Measurements from ENCODE around the gene NWD2.

DNA sequence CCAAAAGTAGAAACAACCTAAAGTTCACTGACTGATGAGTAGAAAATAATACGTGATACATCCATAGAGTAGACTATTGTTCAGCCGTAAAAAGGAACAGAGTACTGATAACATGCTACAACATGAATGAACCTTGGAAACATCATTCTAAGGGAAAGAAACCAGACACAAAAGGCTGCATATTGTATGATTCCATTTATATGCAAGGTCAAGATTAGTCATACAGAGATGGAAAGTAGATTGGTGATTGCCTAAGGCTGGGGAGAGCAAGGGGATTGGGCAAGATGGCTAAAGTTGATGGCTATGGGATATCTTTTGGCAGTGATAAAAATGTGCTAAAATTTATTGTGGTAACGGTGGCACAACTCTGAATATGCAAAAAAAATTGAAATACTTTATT lies 232.6 kb downstream of the NWD2 start:
- TF ChIP-seq, protein P1, sequence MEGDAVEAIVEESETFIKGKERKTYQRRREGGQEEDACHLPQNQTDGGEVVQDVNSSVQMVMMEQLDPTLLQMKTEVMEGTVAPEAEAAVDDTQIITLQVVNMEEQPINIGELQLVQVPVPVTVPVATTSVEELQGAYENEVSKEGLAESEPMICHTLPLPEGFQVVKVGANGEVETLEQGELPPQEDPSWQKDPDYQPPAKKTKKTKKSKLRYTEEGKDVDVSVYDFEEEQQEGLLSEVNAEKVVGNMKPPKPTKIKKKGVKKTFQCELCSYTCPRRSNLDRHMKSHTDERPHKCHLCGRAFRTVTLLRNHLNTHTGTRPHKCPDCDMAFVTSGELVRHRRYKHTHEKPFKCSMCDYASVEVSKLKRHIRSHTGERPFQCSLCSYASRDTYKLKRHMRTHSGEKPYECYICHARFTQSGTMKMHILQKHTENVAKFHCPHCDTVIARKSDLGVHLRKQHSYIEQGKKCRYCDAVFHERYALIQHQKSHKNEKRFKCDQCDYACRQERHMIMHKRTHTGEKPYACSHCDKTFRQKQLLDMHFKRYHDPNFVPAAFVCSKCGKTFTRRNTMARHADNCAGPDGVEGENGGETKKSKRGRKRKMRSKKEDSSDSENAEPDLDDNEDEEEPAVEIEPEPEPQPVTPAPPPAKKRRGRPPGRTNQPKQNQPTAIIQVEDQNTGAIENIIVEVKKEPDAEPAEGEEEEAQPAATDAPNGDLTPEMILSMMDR (tag by site-specific recombination; IDR thresholded peaks at IDR 0.05) = no peak
- no peak for TF ChIP-seq ZNF747 (tag by site-specific recombination; IDR thresholded peaks at IDR 0.05)
- TF ChIP-seq, protein P2, sequence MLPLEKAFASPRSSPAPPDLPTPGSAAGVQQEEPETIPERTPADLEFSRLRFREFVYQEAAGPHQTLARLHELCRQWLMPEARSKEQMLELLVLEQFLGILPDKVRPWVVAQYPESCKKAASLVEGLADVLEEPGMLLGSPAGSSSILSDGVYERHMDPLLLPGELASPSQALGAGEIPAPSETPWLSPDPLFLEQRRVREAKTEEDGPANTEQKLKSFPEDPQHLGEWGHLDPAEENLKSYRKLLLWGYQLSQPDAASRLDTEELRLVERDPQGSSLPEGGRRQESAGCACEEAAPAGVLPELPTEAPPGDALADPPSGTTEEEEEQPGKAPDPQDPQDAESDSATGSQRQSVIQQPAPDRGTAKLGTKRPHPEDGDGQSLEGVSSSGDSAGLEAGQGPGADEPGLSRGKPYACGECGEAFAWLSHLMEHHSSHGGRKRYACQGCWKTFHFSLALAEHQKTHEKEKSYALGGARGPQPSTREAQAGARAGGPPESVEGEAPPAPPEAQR (tag by site-specific recombination; IDR thresholded peaks at IDR 0.05) = no peak
- TF ChIP-seq YY1 (tag by site-specific recombination; IDR thresholded peaks at IDR 0.05) = no peak
- no peak for TF ChIP-seq ZNF530 (tag by site-specific recombination; IDR thresholded peaks at IDR 0.05; ENCODE audit: low read depth)
- TF ChIP-seq, protein P3, sequence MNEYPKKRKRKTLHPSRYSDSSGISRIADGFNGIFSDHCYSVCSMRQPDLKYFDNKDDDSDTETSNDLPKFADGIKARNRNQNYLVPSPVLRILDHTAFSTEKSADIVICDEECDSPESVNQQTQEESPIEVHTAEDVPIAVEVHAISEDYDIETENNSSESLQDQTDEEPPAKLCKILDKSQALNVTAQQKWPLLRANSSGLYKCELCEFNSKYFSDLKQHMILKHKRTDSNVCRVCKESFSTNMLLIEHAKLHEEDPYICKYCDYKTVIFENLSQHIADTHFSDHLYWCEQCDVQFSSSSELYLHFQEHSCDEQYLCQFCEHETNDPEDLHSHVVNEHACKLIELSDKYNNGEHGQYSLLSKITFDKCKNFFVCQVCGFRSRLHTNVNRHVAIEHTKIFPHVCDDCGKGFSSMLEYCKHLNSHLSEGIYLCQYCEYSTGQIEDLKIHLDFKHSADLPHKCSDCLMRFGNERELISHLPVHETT (tag by site-specific recombination; IDR thresholded peaks at IDR 0.05) = no peak
- no peak for TF ChIP-seq EGR2 (tag by site-specific recombination; IDR thresholded peaks at IDR 0.05; ENCODE audit: low read depth)
- no peak for TF ChIP-seq BCL11B (tag by site-specific recombination; IDR thresholded peaks at IDR 0.05; ENCODE audit: low read depth)
